B cell (primary cell): ENCODE results near the gene DNASE1. TPM values are rescaled to one million over a fixed set of nuclear protein-coding genes. Genes with fewer than 3 reads are reported as not detected.

Experiments
- ATAC-seq: fragments of 200-7000 bp; cut with Tn5 transposase; one replicate; pipeline ENCODE4 v1.10.0; 2021; ENCODE audit warnings: low read depth, mild to moderate bottlenecking, moderate number of reproducible peaks, moderate library complexity
- CTCF ChIA-PET: fragments of 350-600 bp; sonication (Branson Sonifier 250); formaldehyde crosslinking; loops from one replicate; lab custom pipeline; 2021; ENCODE audit warnings: antibody characterized with exemption, inconsistent platforms; lab: Charles Lee
- POLR2A ChIA-PET: fragments of 350-600 bp; sonication (Branson Sonifier 250); formaldehyde crosslinking; loops from one replicate; lab custom pipeline; 2021; ENCODE audit warnings: antibody characterized with exemption; lab: Charles Lee
- DNase-seq: peaks from one replicate; pipeline ENCODE4 v3.0.0; 2013
- H2AFZ ChIP-seq: 2 replicates; pipeline ENCODE4 v1.6.1; 2012; ENCODE audit warnings: mild to moderate bottlenecking, low read depth, low read length; ENCODE audit not compliant: insufficient read depth, poor library complexity, severe bottlenecking
- H3K27ac ChIP-seq, 2 donors: 1 replicate in 1 of 2; 2 replicates in 1 of 2; pipeline ENCODE4 v1.5.1; 2012 to 2013; ENCODE audit warnings: low read length in 2 of 2, mild to moderate bottlenecking in 2 of 2, moderate library complexity in 1 of 2
- H3K27me3 ChIP-seq, 4 experiments: fragments of 200-600 bp in 1 of 4; sonication (generic) in 1 of 4; replicated peaks in 1 of 4; 1 replicate in 2 of 4; 2 replicates in 2 of 4; pipeline versions ENCODE4 v1.6.1 to v1.7.0; 2013 to 2016; ENCODE audit warnings: low read length in 3 of 4, mild to moderate bottlenecking in 2 of 4, mixed read lengths in 1 of 4, moderate library complexity in 1 of 4; ENCODE audit not compliant: insufficient read depth in 4 of 4, control insufficient read depth in 3 of 4; ENCODE audit errors: control extremely low read depth in 1 of 4
- H3K36me3 ChIP-seq, 2 experiments: replicated peaks in 1 of 2; 1 replicate in 1 of 2; 2 replicates in 1 of 2; pipeline versions ENCODE4 v1.6.1 to v1.7.1; 2013; ENCODE audit warnings: low read length in 1 of 2; ENCODE audit not compliant: insufficient read depth in 2 of 2, control insufficient read depth in 1 of 2; ENCODE audit errors: control extremely low read depth in 1 of 2, extremely low read depth in 1 of 2
- H3K4me1 ChIP-seq, 2 donors: fragments of 200-600 bp in 1 of 2; sonication (generic) in 1 of 2; 1 replicate in 1 of 2; 2 replicates in 1 of 2; pipeline versions ENCODE4 v1.5.1 to v1.6.1; 2013 to 2017; ENCODE audit warnings: low read length in 2 of 2; ENCODE audit not compliant: control insufficient read depth in 2 of 2, insufficient read depth in 2 of 2
- H3K4me2 ChIP-seq: replicated peaks from 2 replicates; pipeline ENCODE3; 2012; ENCODE audit warnings: mild to moderate bottlenecking, low read depth, low read length; ENCODE audit not compliant: poor library complexity, severe bottlenecking
- H3K4me3 ChIP-seq, 5 experiments: fragments of 200-600 bp in 1 of 5; sonication (generic) in 1 of 5; 1 replicate in 3 of 5; 2 replicates in 2 of 5; pipeline versions ENCODE4 v1.5.1 to v1.7.0; 2011 to 2016; ENCODE audit warnings: low read length in 4 of 5, mild to moderate bottlenecking in 4 of 5, low read depth in 2 of 5, control low read depth in 1 of 5, moderate library complexity in 1 of 5; ENCODE audit not compliant: insufficient read depth in 1 of 5; ENCODE audit errors: control extremely low read depth in 1 of 5, extremely low read depth in 1 of 5
- H3K79me2 ChIP-seq: fragments of 200-600 bp; sonication (generic); one replicate; pipeline ENCODE4 v1.6.0; 2016; ENCODE audit warnings: low read length; ENCODE audit not compliant: control insufficient read depth, insufficient read depth
- H3K9ac ChIP-seq: fragments of 200-600 bp; sonication (generic); 2 replicates; pipeline ENCODE4 v1.6.1; 2017; ENCODE audit warnings: mild to moderate bottlenecking, low read length, moderate library complexity
- H3K9me3 ChIP-seq, 3 donors: one replicate each; pipeline versions ENCODE4 v1.6.1 to v1.7.1; 2013; ENCODE audit warnings: low read length in 2 of 3; ENCODE audit not compliant: control insufficient read depth in 2 of 3, insufficient read depth in 1 of 3; ENCODE audit errors: control extremely low read depth in 1 of 3
- H4K20me1 ChIP-seq: 2 replicates; pipeline ENCODE4 v1.6.0; 2012; ENCODE audit warnings: mild to moderate bottlenecking, low read length; ENCODE audit not compliant: insufficient read depth, control insufficient read depth, poor library complexity, severe bottlenecking
- H3K27ac Mint-ChIP-seq: one replicate; pipeline ENCODE4 v1.8.0; 2021; ENCODE audit warnings: mixed read lengths
- H3K27me3 Mint-ChIP-seq: one replicate; pipeline ENCODE4 v1.8.0; 2021; ENCODE audit warnings: mixed read lengths
- H3K4me1 Mint-ChIP-seq: one replicate; pipeline ENCODE4 v1.8.0; 2021; ENCODE audit warnings: mixed read lengths
- H3K4me3 Mint-ChIP-seq: one replicate; pipeline ENCODE4 v1.8.0; 2021; ENCODE audit warnings: mixed read lengths
- H3K9me3 Mint-ChIP-seq: one replicate; pipeline ENCODE4 v1.8.0; 2022; ENCODE audit warnings: mixed read lengths; ENCODE audit not compliant: insufficient read depth
- CTCF ChIP-seq: fragments of 200-600 bp; IDR thresholded peaks from one replicate; pipeline ENCODE4 v1.8.0; 2022; ENCODE audit warnings: antibody characterized with exemption, mild to moderate bottlenecking
- EZH2 ChIP-seq: IDR thresholded peaks from 2 replicates; pipeline ENCODE4 v1.6.1; 2012; ENCODE audit warnings: borderline replicate concordance, low read depth, mild to moderate bottlenecking, moderate library complexity, low read length; ENCODE audit not compliant: insufficient read depth, poor library complexity, severe bottlenecking
- WGBS: methylation state at CpG from one replicate; pipeline ENCODE4 v1.1.5; 2013; ENCODE audit warnings: missing lambda C conversion rate; ENCODE audit not compliant: insufficient coverage; 5-methylcytosine and 5-hydroxymethylcytosine counted together
- intact Hi-C: fragments of 100-400 bp; cut with micrococcal nuclease; formaldehyde crosslinking; loops from one replicate; pipeline ENCODE4 v1.10.0; 2022
- polyA plus RNA-seq: library from polyadenylated mRNA; depleted of rRNA; stranded (reverse); fragments of >200 nt; gene quantifications from 2 replicates; pipeline ENCODE4 v1.2.3, GENCODE V29; 2012
- total RNA-seq, 2 donors: library from RNA; stranded (reverse); fragments of 120-200 nt in 1 of 2; gene quantifications; 1 replicate in 1 of 2; 2 replicates in 1 of 2; pipeline versions ENCODE4 v1.2.3 to v1.2.4, GENCODE V29; 2013 to 2022

DNASE1 gene
- total and polyA plus RNA-seq, 2 donors (not counting 1 experiment from before 2014, with no cell fraction given), result 53.3 to 53.7 TPM

- CTCF ChIA-PET, result interaction anchor here (1.4 kb wide), 1 partner anchor 10 kb away, joined by 3 read pairs; no protein-coding TSS in a partner anchor
- DNase-seq, result no peak
- Histone ChIP-seq H4K20me1 (no peaks in the 10 kb centered on the region), H3K9me3 (no peaks in the 10 kb centered on the region), H3K4me2 (peak overlapping the region; percentile 6), H3K4me1 (peaks cover 13 to 26% of the 10 kb centered on the region in 2 donors), H3K27ac (no peak overlapping the region), H3K79me2 (peaks cover 47% of the 10 kb centered on the region), H3K36me3 (peaks cover 0 to 37% of the 10 kb centered on the region in 2 experiments), H3K9ac (no peak overlapping the region), H3K27me3 (no peaks in the 10 kb centered on the region), H3K4me3 (no peak overlapping the region), H2AFZ (no peak overlapping the region)
- Mint-ChIP-seq H3K4me1 (peaks cover 18% of the 10 kb centered on the region), H3K27me3 (no peaks in the 10 kb centered on the region), H3K9me3 (no peaks in the 10 kb centered on the region), H3K27ac (no peak overlapping the region), H3K4me3 (no peak overlapping the region)
- POLR2A ChIA-PET, result no interaction called here
- WGBS, result 91% methylated on average over 9 of the region's 9 CpGs
- intact Hi-C loops, result no loop called here
- no peak for ATAC-seq
- TF ChIP-seq EZH2, result no peak
- no peak for TF ChIP-seq CTCF
These were observed 12.6 kb upstream of the DNASE1 start for GRCh38 chr16:3641801-3642396.

GRCh38 chr16:3642397-3643094 lies 11.9 kb upstream of the DNASE1 start:
- Histone ChIP-seq H3K4me3 (no peak overlapping the region), H3K27me3 (no peaks in the 10 kb centered on the region), H4K20me1 (no peaks in the 10 kb centered on the region), H2AFZ (no peak overlapping the region), H3K4me2 (no peak overlapping the region), H3K9me3 (no peaks in the 10 kb centered on the region), H3K4me1 (peaks cover 6 to 20% of the 10 kb centered on the region in 2 donors), H3K36me3 (peaks cover 0 to 37% of the 10 kb centered on the region in 2 experiments), H3K9ac (no peak overlapping the region), H3K27ac (no peak overlapping the region), H3K79me2 (peaks cover 41% of the 10 kb centered on the region)
- CTCF ChIA-PET, result no interaction called here
- ATAC-seq, result no peak
- 96% methylated on average over 20 of the region's 21 CpGs for WGBS
- Mint-ChIP-seq H3K27me3 (no peaks in the 10 kb centered on the region), H3K4me3 (no peak overlapping the region), H3K27ac (no peak overlapping the region), H3K4me1 (peaks cover 12% of the 10 kb centered on the region), H3K9me3 (no peaks in the 10 kb centered on the region)
- POLR2A ChIA-PET, result no interaction called here
- intact Hi-C loops, result no loop called here
- TF ChIP-seq EZH2 (no peak), CTCF (no peak)
- DNase-seq, result no peak
